K562 (cell line): ENCODE data around the gene GPR55. TPM values are rescaled to one million over a fixed set of nuclear protein-coding genes. Genes with fewer than 3 reads are reported as not detected.

Source experiments
- ATAC-seq: fragments of 200-7000 bp; cut with Tn5 transposase; 3 replicates; pipeline ENCODE4 v1.9.1; 2020; ENCODE audit warnings: moderate library complexity
- BruUV-seq: library from RNA; stranded (reverse); fragments of 400-500 nt; replicated peaks from 2 replicates; lab custom pipeline; 2021; lab: Mats Ljungman, UMichigan
- CTCF ChIA-PET: fragments of 300-600 bp; formaldehyde crosslinking; extraction: SDS; loops from one replicate; lab custom pipeline; 2021; ENCODE audit warnings: low intra/inter-chr PET ratio; lab: Yijun Ruan, JAX
- POLR2A ChIA-PET: fragments of 300-600, 350-650 bp; sonication (Branson Sonifier 250); formaldehyde crosslinking; extraction: SDS; loops from one replicate; lab custom pipeline; 2021; ENCODE audit warnings: antibody characterized with exemption, inconsistent platforms; lab: Yijun Ruan, JAX
- DNase-seq, 4 experiments: peaks; one replicate each; pipeline versions ENCODE4 v3.0.0 to v3.0.0-alpha.2; 2011 to 2018; ENCODE audit warnings: low spot score in 3 of 4, mixed read lengths in 3 of 4; ENCODE audit errors: extremely low read depth in 1 of 4
- FAIRE-seq: peaks from 2 replicates; lab custom pipeline; 2011; peaks lifted over from hg19 to GRCh38; lab: Jason Lieb, UNC
- H2AFZ ChIP-seq: 2 replicates; pipeline ENCODE4 v1.6.0; 2011; ENCODE audit warnings: low read depth, low read length, control low read depth, inconsistent platforms
- H3K27ac ChIP-seq: fragments of 200-600 bp; 3 replicates; pipeline ENCODE4 v1.8.0; 2011; ENCODE audit warnings: low read depth, mild to moderate bottlenecking, control low read depth, inconsistent platforms, low read length, moderate library complexity, mixed read lengths; ENCODE audit errors: extremely low read depth
- H3K27me3 ChIP-seq, 2 experiments: fragments of 300-600 bp in 1 of 2; 2 replicates in 1 of 2; 3 replicates in 1 of 2; pipeline versions ENCODE4 v1.6.0 to v1.8.0; 2011; ENCODE audit warnings: inconsistent platforms in 2 of 2, low read length in 2 of 2, mild to moderate bottlenecking in 1 of 2, mixed read lengths in 1 of 2, moderate library complexity in 1 of 2; ENCODE audit not compliant: control insufficient read depth in 2 of 2, insufficient read depth in 2 of 2
- H3K36me3 ChIP-seq: fragments of 300-600 bp; 3 replicates; pipeline ENCODE4 v1.8.0; 2011; ENCODE audit warnings: mild to moderate bottlenecking, low read length, inconsistent platforms; ENCODE audit not compliant: control insufficient read depth, insufficient read depth
- H3K4me1 ChIP-seq, 2 experiments: fragments of 200-600 bp in 1 of 2; replicated peaks in 1 of 2; 2 replicates in 1 of 2; 3 replicates in 1 of 2; pipeline versions ENCODE4 v1.5.1 to v1.8.0; 2011; ENCODE audit warnings: inconsistent platforms in 2 of 2, low read length in 2 of 2, mild to moderate bottlenecking in 1 of 2, mixed read lengths in 1 of 2, moderate library complexity in 1 of 2; ENCODE audit not compliant: control insufficient read depth in 2 of 2, insufficient read depth in 2 of 2
- H3K4me2 ChIP-seq: 2 replicates; pipeline ENCODE4 v1.6.1; 2011; ENCODE audit warnings: low read length, control low read depth, inconsistent platforms, mixed read lengths; ENCODE audit not compliant: insufficient read depth
- H3K4me3 ChIP-seq: fragments of 200-600 bp; sonication (generic), shearing (Covaris generic); 2 replicates; pipeline ENCODE4 v1.5.1; 2016; ENCODE audit warnings: control low read depth, inconsistent platforms
- H3K79me2 ChIP-seq: fragments of 200-600 bp; 3 replicates; pipeline ENCODE4 v1.8.0; 2011; ENCODE audit warnings: low read length, inconsistent platforms; ENCODE audit not compliant: control insufficient read depth, insufficient read depth
- H3K9ac ChIP-seq, 2 experiments: 2 replicates each; pipeline versions ENCODE4 v1.6.0 to v1.6.1; 2011; ENCODE audit warnings: low read depth in 2 of 2, low read length in 2 of 2, control low read depth in 1 of 2, inconsistent platforms in 1 of 2, mild to moderate bottlenecking in 1 of 2, mixed read lengths in 1 of 2; ENCODE audit not compliant: insufficient read depth in 1 of 2
- H3K9me1 ChIP-seq: one replicate; pipeline ENCODE4 v1.6.0; 2011; ENCODE audit warnings: inconsistent platforms, mild to moderate bottlenecking, low read length, moderate library complexity; ENCODE audit not compliant: control insufficient read depth, insufficient read depth
- H3K9me3 ChIP-seq: replicated peaks from 2 replicates; pipeline ENCODE4 v1.5.1; 2011; ENCODE audit warnings: low read depth, low read length, inconsistent platforms; ENCODE audit not compliant: control insufficient read depth, insufficient read depth
- H4K20me1 ChIP-seq: replicated peaks from 2 replicates; pipeline ENCODE4 v1.6.1; 2011; ENCODE audit warnings: low read length, inconsistent platforms, mixed read lengths; ENCODE audit not compliant: control insufficient read depth, insufficient read depth
- CBFB ChIP-seq: sonication (generic); formaldehyde crosslinking; IDR thresholded peaks from 2 replicates; pipeline ENCODE4 v1.4.0; 2020; ENCODE audit warnings: mild to moderate bottlenecking, missing genetic modification reagents
- CBX2 ChIP-seq: fragments of 200-600 bp; sonication (generic); IDR thresholded peaks from one replicate; pipeline ENCODE4 v1.6.1; 2012; ENCODE audit warnings: mild to moderate bottlenecking, low read length, inconsistent platforms; ENCODE audit not compliant: insufficient read depth, poor library complexity, severe bottlenecking
- ETS2 ChIP-seq: IDR thresholded peaks from 2 replicates; pipeline ENCODE4 v1.6.1; 2016; ENCODE audit warnings: borderline replicate concordance, missing genetic modification characterization, mild to moderate bottlenecking, moderate library complexity, missing compliant biosample characterization; ENCODE audit not compliant: poor library complexity, severe bottlenecking
- JUNB ChIP-seq: fragments of 450-650 bp; formaldehyde crosslinking; conservative IDR thresholded peaks from 2 replicates; pipeline ENCODE4 v1.4.0; 2020; ENCODE audit warnings: mild to moderate bottlenecking
- MCM2 ChIP-seq: fragments of 450-650 bp; IDR thresholded peaks from 2 replicates; pipeline ENCODE4 v1.6.1; 2017; ENCODE audit warnings: low read depth, mild to moderate bottlenecking
- PTBP1 ChIP-seq: fragments of 200-400 bp; formaldehyde crosslinking; IDR thresholded peaks from 2 replicates; pipeline ENCODE4 v1.6.1; 2017; ENCODE audit warnings: low read depth, low read length
- TAF9B ChIP-seq: fragments of 450-650 bp; IDR thresholded peaks from 2 replicates; pipeline ENCODE4 v1.6.1; 2018; ENCODE audit warnings: mild to moderate bottlenecking; ENCODE audit not compliant: partially characterized antibody
- TFAM ChIP-seq: fragments of 250-450 bp; sonication (Bioruptor Pico); conservative IDR thresholded peaks from 2 replicates; pipeline ENCODE4 v1.5.0; 2021; ENCODE audit warnings: mild to moderate bottlenecking, moderate library complexity
- TGIF2 ChIP-seq: sonication (generic); formaldehyde crosslinking; IDR thresholded peaks from 2 replicates; pipeline ENCODE4 v1.8.1; 2022; ENCODE audit warnings: mild to moderate bottlenecking, missing genetic modification reagents, moderate library complexity
- XRCC3 ChIP-seq: fragments of 450-650 bp; IDR thresholded peaks from 2 replicates; pipeline ENCODE4 v1.6.1; 2017; ENCODE audit warnings: mild to moderate bottlenecking, moderate library complexity
- ZBTB7A ChIP-seq: IDR thresholded peaks from 2 replicates; pipeline ENCODE4 v1.6.1; 2011; ENCODE audit warnings: low read depth, mild to moderate bottlenecking, low read length, moderate library complexity, borderline replicate concordance; ENCODE audit not compliant: control insufficient read depth
- ZNF408 ChIP-seq: fragments of 250-450 bp; sonication (Bioruptor Pico); IDR thresholded peaks from 2 replicates; pipeline ENCODE4 v1.4.0; 2020; ENCODE audit warnings: low read depth, mild to moderate bottlenecking, moderate library complexity
- whole genome bisulfite sequencing: fragments of 100-300 bp; shearing (Covaris generic); methylation state at CpG from one replicate; pipeline ENCODE4 v1.1.6; 2016; ENCODE audit warnings: low coverage, mixed read lengths; ENCODE audit not compliant: insufficient coverage; ENCODE audit errors: missing lambda C conversion rate; 5-methylcytosine and 5-hydroxymethylcytosine counted together
- in situ Hi-C: fragments of 300-500 bp; cut with MboI; formaldehyde crosslinking; loops from 4 replicates; pipeline ENCODE4 v1.15.0; 2018; ENCODE audit warnings: inconsistent platforms, mixed read lengths
- intact Hi-C: fragments of 100-400 bp; cut with micrococcal nuclease; formaldehyde crosslinking; loops from 2 replicates; pipeline ENCODE4 v1.14.2; 2022
- polyA plus RNA-seq, 8 experiments: library from polyadenylated mRNA; depleted of rRNA in 4 of 8; stranded (reverse) in 5 of 8; unstranded in 3 of 8; fragments of >200 nt; fragmentation: Nextera tagmentation in 2 of 8; fragmentation: Illumina TruSeq in 1 of 8; extraction: Ambion mirVana in 2 of 8; extraction: Trizol in 1 of 8; gene quantifications; 2 replicates each; pipeline versions ENCODE4 v1.2.1 to v1.2.3, GENCODE V29; 2011 to 2014; ENCODE audit warnings: inconsistent platforms in 1 of 8, missing spikeins in 1 of 8
- total RNA-seq, 7 experiments: library from RNA; depleted of rRNA in 6 of 7; stranded (reverse); fragments of >200 nt in 6 of 7; fragmentation: Illumina TruSeq in 2 of 7; extraction: Trizol in 2 of 7; gene quantifications; 2 replicates each; pipeline versions ENCODE4 v1.2.1 to v1.2.3, GENCODE V29; 2011 to 2021; ENCODE audit warnings: low replicate concordance in 1 of 7
- TF ChIP-seq, protein P1 (sequence below): fragments of 250-450 bp; sonication (Bioruptor Pico); IDR thresholded peaks from 2 replicates; pipeline ENCODE4 v1.5.0; 2022; ENCODE audit warnings: mild to moderate bottlenecking

The GPR55 gene
- total and polyA plus RNA-seq, 9 of the 15 experiments (the other 6 are each of a cell fraction or from before 2014, with no cell fraction given): 0.11 to 0.49 (median 0.27) TPM

DNA sequence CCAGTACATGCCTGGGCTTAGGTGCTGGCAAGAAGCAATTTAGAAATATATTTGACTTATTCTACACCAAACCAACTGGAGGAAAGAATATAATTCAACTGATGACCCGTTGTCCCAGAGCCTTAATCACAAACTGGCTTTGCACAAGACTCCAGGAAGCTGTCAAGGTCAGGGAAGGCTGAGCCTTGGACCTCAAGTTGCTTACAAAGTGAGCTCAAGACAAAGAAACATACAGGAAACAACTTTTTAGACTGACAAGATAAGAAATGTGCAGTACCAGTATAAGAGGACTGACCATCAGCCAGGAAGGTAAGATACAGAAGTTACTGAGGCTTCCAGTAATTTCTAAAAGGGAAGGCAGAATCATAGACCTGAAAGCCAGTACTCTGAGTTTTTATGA, 35.0 kb upstream of the GPR55 start:
- intact Hi-C loops (no loop called here), in situ Hi-C loops (no loop called here)
- FAIRE-seq (no peak), ATAC-seq (no peak), DNase-seq (no peak)
- H3K4me1 ChIP-seq: peaks cover 0 to 9% of the 10 kb centered on the region in 2 experiments; a peak in 1 of 5 replicates
- no peaks in the 10 kb centered on the region for H3K36me3 ChIP-seq
- no TSS peak for BruUV-seq
- POLR2A ChIA-PET: no interaction called here
- no peaks in the 10 kb centered on the region for H3K79me2 ChIP-seq
- no peaks in the 10 kb centered on the region for H4K20me1 ChIP-seq
- H3K27me3 ChIP-seq: peaks cover 3 to 15% of the 10 kb centered on the region in 2 experiments; a peak in 3 of 5 replicates
- no peaks in the 10 kb centered on the region for H3K9me1 ChIP-seq
- 0% methylated on average over 1 of the region's 1 CpG for WGBS
- CTCF ChIA-PET: no interaction called here
- no peak overlapping the region for H3K4me3 ChIP-seq
- H2AFZ ChIP-seq: no peak overlapping the region
- no peak overlapping the region for H3K4me2 ChIP-seq
- TF ChIP-seq ZBTB7A (no peak), CBFB (CRISPR knock-in tag) (no peak), TAF9B (no peak), XRCC3 (no peak), TGIF2 (CRISPR knock-in tag) (no peak), TFAM (CRISPR knock-in tag) (no peak), ETS2 (tag) (no peak), ZNF408 (CRISPR knock-in tag) (no peak), PTBP1 (no peak), MCM2 (no peak), JUNB (no peak), CBX2 (no peak)
- TF ChIP-seq, protein P1, sequence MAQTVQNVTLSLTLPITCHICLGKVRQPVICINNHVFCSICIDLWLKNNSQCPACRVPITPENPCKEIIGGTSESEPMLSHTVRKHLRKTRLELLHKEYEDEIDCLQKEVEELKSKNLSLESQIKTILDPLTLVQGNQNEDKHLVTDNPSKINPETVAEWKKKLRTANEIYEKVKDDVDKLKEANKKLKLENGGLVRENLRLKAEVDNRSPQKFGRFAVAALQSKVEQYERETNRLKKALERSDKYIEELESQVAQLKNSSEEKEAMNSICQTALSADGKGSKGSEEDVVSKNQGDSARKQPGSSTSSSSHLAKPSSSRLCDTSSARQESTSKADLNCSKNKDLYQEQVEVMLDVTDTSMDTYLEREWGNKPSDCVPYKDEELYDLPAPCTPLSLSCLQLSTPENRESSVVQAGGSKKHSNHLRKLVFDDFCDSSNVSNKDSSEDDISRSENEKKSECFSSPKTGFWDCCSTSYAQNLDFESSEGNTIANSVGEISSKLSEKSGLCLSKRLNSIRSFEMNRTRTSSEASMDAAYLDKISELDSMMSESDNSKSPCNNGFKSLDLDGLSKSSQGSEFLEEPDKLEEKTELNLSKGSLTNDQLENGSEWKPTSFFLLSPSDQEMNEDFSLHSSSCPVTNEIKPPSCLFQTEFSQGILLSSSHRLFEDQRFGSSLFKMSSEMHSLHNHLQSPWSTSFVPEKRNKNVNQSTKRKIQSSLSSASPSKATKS: no peak
- H3K27ac ChIP-seq: no peak overlapping the region
- no peaks in the 10 kb centered on the region; the same call in 1 of the 2 replicates for H3K9me3 ChIP-seq
- no peak overlapping the region for H3K9ac ChIP-seq
